Testis (tissue), 3 donors: ENCODE results near the gene AICDA. TPM values are rescaled to one million over a fixed set of nuclear protein-coding genes. Genes with fewer than 3 reads are reported as not detected.

Source experiments
- DNase-seq: peaks from one replicate; pipeline ENCODE4 v3.0.0-alpha.2; 2019
- H3K27ac ChIP-seq, 2 donors: fragments of 200-600 bp; sonication (generic); one replicate each; pipeline ENCODE4 v1.5.1; 2019
- H3K27me3 ChIP-seq: fragments of 200-600 bp; sonication (generic); one replicate; pipeline ENCODE4 v1.5.1; 2019
- H3K36me3 ChIP-seq: fragments of 200-600 bp; sonication (generic); one replicate; pipeline ENCODE4 v1.5.1; 2017; ENCODE audit warnings: low read depth; ENCODE audit errors: missing control alignments
- H3K4me1 ChIP-seq: fragments of 200-600 bp; sonication (generic); one replicate; pipeline ENCODE4 v1.5.1; 2019
- H3K4me3 ChIP-seq, 2 donors: fragments of 200-600 bp; sonication (generic); one replicate each; pipeline ENCODE4 v1.5.1; 2017 to 2019
- H3K9me3 ChIP-seq: fragments of 200-600 bp; sonication (generic); one replicate; pipeline ENCODE4 v1.5.1; 2017
- POLR2A ChIP-seq: fragments of 450-650 bp; IDR thresholded peaks from one replicate; pipeline ENCODE4 v1.6.1; 2017; ENCODE audit warnings: antibody characterized with exemption, mild to moderate bottlenecking, moderate library complexity
- WGBS, 2 donors: methylation state at CpG; one replicate each; pipeline ENCODE4 v1.1.5; 2018; 5-methylcytosine and 5-hydroxymethylcytosine counted together
- intact Hi-C: fragments of 100-400 bp; cut with DNase I; formaldehyde crosslinking; loops from one replicate; pipeline ENCODE4 v1.15.1; 2023; ENCODE audit warnings: low total_unique reads
- polyA plus RNA-seq: library from polyadenylated mRNA; stranded (reverse); fragments of 350-450 nt; fragmentation: Illumina TruSeq; extraction: RNeasy Lipid Tissue Mini Kit (QIAGEN cat#74804); gene quantifications from one replicate; pipeline ENCODE4 v1.2.3, GENCODE V29; 2014; ENCODE audit warnings: low read depth, low replicate concordance; ENCODE audit not compliant: insufficient read depth
- total RNA-seq, 2 donors: library from RNA; depleted of rRNA; stranded (reverse); fragments of >200 nt; gene quantifications; one replicate each; pipeline ENCODE4 v1.2.3, GENCODE V29; 2016
- TF ChIP-seq, protein P1 (sequence below), 3 experiments: fragments of 450-650 bp in 2 of 3; fragments of 200-600 bp in 1 of 3; sonication (generic) in 1 of 3; IDR thresholded peaks; one replicate each; pipeline ENCODE4 v1.5.1; 2016 to 2019; ENCODE audit warnings: antibody characterized with exemption in 3 of 3, mild to moderate bottlenecking in 2 of 3, moderate library complexity in 1 of 3

Gene AICDA
- total and polyA plus RNA-seq, 3 donors from 2014 or later = 0.11 TPM; not detected in 2

DNA sequence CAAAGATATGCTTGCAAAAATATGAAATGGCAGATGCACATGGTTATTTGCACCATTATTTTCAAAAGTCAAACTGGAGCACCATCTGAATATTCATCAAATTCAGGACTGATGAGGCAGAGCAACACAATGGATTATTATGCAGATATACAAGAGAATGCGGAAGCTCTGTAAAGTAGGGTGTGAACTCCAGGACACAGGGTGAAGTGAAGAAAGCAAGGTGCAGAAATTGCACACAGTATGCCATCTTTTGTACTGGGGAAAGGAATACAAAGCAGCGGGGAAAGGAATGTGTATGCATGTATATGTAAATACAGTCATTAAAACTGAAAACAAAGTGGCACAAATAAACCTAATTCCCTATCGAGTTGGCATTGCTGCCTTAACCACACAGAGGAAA lies 49.3 kb downstream of the AICDA start:
- TF ChIP-seq POLR2A = no peak
- TF ChIP-seq, protein P1, sequence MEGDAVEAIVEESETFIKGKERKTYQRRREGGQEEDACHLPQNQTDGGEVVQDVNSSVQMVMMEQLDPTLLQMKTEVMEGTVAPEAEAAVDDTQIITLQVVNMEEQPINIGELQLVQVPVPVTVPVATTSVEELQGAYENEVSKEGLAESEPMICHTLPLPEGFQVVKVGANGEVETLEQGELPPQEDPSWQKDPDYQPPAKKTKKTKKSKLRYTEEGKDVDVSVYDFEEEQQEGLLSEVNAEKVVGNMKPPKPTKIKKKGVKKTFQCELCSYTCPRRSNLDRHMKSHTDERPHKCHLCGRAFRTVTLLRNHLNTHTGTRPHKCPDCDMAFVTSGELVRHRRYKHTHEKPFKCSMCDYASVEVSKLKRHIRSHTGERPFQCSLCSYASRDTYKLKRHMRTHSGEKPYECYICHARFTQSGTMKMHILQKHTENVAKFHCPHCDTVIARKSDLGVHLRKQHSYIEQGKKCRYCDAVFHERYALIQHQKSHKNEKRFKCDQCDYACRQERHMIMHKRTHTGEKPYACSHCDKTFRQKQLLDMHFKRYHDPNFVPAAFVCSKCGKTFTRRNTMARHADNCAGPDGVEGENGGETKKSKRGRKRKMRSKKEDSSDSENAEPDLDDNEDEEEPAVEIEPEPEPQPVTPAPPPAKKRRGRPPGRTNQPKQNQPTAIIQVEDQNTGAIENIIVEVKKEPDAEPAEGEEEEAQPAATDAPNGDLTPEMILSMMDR (IDR thresholded peaks at IDR 0.05) = no peak
- 75 to 77% methylated on average over 3 of the region's 3 CpGs for WGBS, 2 donors
- H3K27ac ChIP-seq = no peak overlapping the region
- no peaks in the 10 kb centered on the region for H3K4me1 ChIP-seq
- no peaks in the 10 kb centered on the region for H3K27me3 ChIP-seq
- no peak for DNase-seq
- H3K9me3 ChIP-seq = no peaks in the 10 kb centered on the region
- no peaks in the 10 kb centered on the region for H3K36me3 ChIP-seq
- intact Hi-C loops = no loop called here
- H3K4me3 ChIP-seq = no peak overlapping the region

DNA sequence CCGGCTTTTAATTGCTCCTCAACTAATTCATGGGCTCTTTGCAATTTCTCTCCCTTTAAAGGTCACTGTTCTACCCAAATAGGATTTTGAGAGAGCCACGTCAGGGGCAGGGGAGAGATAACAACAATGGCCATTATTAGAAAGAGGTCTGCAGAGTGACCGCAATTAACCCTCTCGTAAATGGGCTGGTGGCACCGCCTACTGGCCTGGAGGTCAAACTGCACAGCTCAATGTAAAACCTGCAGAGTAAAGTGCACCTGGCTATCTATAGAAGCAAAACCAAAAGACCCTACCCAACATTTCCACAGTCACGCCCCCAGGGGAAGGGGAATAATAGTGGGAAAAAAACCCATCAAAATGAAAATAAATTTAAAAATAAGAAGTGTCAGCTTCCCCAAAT lies 50.3 kb downstream of the AICDA start:
- peak; percentile 52 for DNase-seq
- H3K4me3 ChIP-seq = no peak overlapping the region
- H3K27me3 ChIP-seq = no peaks in the 10 kb centered on the region
- H3K4me1 ChIP-seq = no peaks in the 10 kb centered on the region
- intact Hi-C loops = no loop called here
- WGBS, 2 donors = 66 to 89% methylated on average over 6 of the region's 6 CpGs
- no peak for TF ChIP-seq POLR2A
- TF ChIP-seq, protein P1 (IDR thresholded peaks at IDR 0.05) = peak in 2 of 3 experiments; percentile 13 to 15
- H3K9me3 ChIP-seq = no peaks in the 10 kb centered on the region
- H3K36me3 ChIP-seq = no peaks in the 10 kb centered on the region
- H3K27ac ChIP-seq = no peak overlapping the region

DNA sequence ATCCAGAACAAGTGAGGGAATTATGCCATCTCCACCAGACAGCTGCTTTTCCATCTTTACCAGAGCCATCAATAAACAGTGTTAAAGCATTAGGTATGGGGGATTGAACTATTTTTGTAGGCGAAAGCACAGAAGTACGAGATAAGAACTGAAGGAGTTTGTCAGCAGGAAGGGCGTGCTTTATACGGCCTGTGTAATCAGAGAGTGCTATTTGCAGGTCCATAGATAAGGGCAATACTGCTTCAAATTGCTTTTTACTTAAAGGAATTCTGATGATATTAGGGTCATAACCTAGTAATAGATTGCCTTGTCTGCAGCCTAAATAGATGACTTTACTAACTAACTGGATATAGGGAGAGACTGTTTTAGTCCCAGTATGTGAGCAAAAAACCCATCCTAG lies 51.6 kb downstream of the AICDA start:
- TF ChIP-seq, protein P1 (IDR thresholded peaks at IDR 0.05) = no peak
- TF ChIP-seq POLR2A = no peak
- intact Hi-C loops = no loop called here
- H3K27me3 ChIP-seq = no peaks in the 10 kb centered on the region
- H3K4me1 ChIP-seq = no peaks in the 10 kb centered on the region
- no peak for DNase-seq
- no peaks in the 10 kb centered on the region for H3K9me3 ChIP-seq
- no peaks in the 10 kb centered on the region for H3K36me3 ChIP-seq
- H3K27ac ChIP-seq = no peak overlapping the region
- 38 to 40% methylated on average over 4 of the region's 4 CpGs for WGBS, 2 donors
- H3K4me3 ChIP-seq = no peak overlapping the region

DNA sequence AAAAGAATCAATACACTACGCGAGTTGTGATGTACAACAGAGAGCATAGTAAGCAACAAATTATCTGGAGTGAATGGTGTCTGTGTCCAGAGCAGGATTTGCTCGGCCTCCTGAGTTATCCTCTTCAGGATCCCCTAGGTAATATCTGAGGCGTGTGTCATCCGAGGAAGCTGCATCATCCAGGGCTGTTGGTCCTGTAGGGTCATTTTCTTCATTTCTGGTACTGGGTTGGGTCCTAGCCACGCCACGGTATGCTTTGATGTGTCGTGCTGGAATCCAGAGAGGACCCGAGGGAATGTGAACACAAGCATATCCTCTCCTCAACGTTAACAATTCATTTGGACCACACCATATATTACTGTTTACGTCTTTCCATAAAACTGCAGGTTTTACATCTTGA lies 53.0 kb downstream of the AICDA start:
- TF ChIP-seq, protein P1 (IDR thresholded peaks at IDR 0.05) = no peak
- TF ChIP-seq POLR2A = no peak
- H3K4me1 ChIP-seq = no peaks in the 10 kb centered on the region
- no peak overlapping the region for H3K4me3 ChIP-seq
- WGBS, 2 donors = 87 to 89% methylated on average over 11 of the region's 11 CpGs
- intact Hi-C loops = no loop called here
- no peaks in the 10 kb centered on the region for H3K27me3 ChIP-seq
- no peak for DNase-seq
- no peaks in the 10 kb centered on the region for H3K36me3 ChIP-seq
- no peak overlapping the region for H3K27ac ChIP-seq
- H3K9me3 ChIP-seq = no peaks in the 10 kb centered on the region

DNA sequence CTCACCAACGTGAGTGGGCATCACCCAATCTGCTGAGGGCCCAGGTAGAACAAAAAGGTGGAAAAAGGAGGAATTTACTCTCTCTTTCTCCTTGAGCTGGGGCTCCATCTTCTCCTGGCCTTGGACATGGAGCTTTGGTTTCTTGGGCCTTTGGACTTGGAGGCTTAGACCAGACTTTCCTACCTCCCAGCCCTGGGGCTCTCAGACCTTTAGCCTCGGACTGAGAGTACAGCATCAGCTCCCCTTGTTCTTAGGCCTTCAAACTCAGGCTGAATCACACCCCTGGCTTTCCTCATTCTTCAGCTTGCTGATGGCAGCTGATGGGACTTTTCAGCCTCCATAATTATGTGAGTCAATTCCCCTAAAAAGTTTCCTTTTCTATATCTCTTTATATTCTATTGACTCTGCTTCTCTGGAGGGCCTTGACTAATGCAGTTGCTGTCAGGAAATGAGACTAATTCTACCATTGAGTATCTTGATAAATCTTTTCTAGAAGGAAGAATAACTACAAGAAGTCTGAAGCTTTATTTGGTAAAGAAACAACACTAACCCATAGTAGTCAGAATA lies 56.0 kb downstream of the AICDA start:
- DNase-seq = no peak
- Histone ChIP-seq H3K4me3 (no peak overlapping the region), H3K36me3 (no peaks in the 10 kb centered on the region), H3K27me3 (no peaks in the 10 kb centered on the region), H3K4me1 (no peaks in the 10 kb centered on the region), H3K9me3 (no peaks in the 10 kb centered on the region), H3K27ac (no peak overlapping the region)
- WGBS, 2 donors = 69 to 86% methylated on average over 2 of the region's 2 CpGs
- TF ChIP-seq, protein P1 (IDR thresholded peaks at IDR 0.05) = no peak
- TF ChIP-seq POLR2A = no peak
- intact Hi-C loops = no loop called here
